PFSK-1 (cell line): ENCODE data around the gene CDH3.

Experiments used
- POLR2AphosphoS5 ChIP-seq: IDR thresholded peaks from 2 replicates; pipeline ENCODE4 v1.6.1; 2012; ENCODE audit warnings: low read depth, mild to moderate bottlenecking, control low read depth, low read length, moderate library complexity
- TAF1 ChIP-seq: IDR thresholded peaks from 2 replicates; pipeline ENCODE4 v1.6.1; 2012; ENCODE audit warnings: low read length, control low read depth, borderline replicate concordance; ENCODE audit not compliant: insufficient read depth
- TF ChIP-seq, protein P1 (sequence below), 2 experiments: IDR thresholded peaks; 2 replicates each; pipeline versions ENCODE4 v1.6.1 to v1.8.0; 2011 to 2012; ENCODE audit warnings: low read depth in 2 of 2, low read length in 2 of 2, control low read depth in 1 of 2, inconsistent platforms in 1 of 2, mild to moderate bottlenecking in 1 of 2, moderate library complexity in 1 of 2; ENCODE audit not compliant: insufficient read depth in 1 of 2

- TF ChIP-seq, protein P1, sequence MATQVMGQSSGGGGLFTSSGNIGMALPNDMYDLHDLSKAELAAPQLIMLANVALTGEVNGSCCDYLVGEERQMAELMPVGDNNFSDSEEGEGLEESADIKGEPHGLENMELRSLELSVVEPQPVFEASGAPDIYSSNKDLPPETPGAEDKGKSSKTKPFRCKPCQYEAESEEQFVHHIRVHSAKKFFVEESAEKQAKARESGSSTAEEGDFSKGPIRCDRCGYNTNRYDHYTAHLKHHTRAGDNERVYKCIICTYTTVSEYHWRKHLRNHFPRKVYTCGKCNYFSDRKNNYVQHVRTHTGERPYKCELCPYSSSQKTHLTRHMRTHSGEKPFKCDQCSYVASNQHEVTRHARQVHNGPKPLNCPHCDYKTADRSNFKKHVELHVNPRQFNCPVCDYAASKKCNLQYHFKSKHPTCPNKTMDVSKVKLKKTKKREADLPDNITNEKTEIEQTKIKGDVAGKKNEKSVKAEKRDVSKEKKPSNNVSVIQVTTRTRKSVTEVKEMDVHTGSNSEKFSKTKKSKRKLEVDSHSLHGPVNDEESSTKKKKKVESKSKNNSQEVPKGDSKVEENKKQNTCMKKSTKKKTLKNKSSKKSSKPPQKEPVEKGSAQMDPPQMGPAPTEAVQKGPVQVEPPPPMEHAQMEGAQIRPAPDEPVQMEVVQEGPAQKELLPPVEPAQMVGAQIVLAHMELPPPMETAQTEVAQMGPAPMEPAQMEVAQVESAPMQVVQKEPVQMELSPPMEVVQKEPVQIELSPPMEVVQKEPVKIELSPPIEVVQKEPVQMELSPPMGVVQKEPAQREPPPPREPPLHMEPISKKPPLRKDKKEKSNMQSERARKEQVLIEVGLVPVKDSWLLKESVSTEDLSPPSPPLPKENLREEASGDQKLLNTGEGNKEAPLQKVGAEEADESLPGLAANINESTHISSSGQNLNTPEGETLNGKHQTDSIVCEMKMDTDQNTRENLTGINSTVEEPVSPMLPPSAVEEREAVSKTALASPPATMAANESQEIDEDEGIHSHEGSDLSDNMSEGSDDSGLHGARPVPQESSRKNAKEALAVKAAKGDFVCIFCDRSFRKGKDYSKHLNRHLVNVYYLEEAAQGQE (IDR thresholded peaks at IDR 0.05; ENCODE audit: insufficient read depth in 1 of 2, low read depth in 2 of 2, low read length in 2 of 2) = no peak
- TF ChIP-seq TAF1 = no peak
- TF ChIP-seq POLR2AphosphoS5 = no peak
Measured at GRCh38 chr16:68732042-68732680, 87.1 kb downstream of the CDH3 start.
